Prostate gland (tissue), 2 donors: ENCODE data around the gene NCOA1.

Experiments
- CTCF ChIP-seq, 4 experiments: fragments of 200-600 bp in 2 of 4; fragments of 450-650 bp in 2 of 4; sonication (generic) in 2 of 4; IDR thresholded peaks; 1 replicate in 3 of 4; 2 replicates in 1 of 4; pipeline ENCODE4 v1.5.1; 2016 to 2019; ENCODE audit warnings: antibody characterized with exemption in 4 of 4, mild to moderate bottlenecking in 2 of 4, moderate library complexity in 2 of 4
- POLR2A ChIP-seq: fragments of 450-650 bp; IDR thresholded peaks from one replicate; pipeline ENCODE4 v1.6.1; 2016; ENCODE audit warnings: antibody characterized with exemption, mild to moderate bottlenecking
- POLR2AphosphoS5 ChIP-seq: sonication (generic); formaldehyde crosslinking; IDR thresholded peaks from one replicate; pipeline ENCODE4 v1.6.1; 2017; ENCODE audit warnings: antibody characterized with exemption

GRCh38 chr2:24469148-24469650, 21.9 kb upstream of the NCOA1 start:
- no peak for TF ChIP-seq POLR2A
- no peak for TF ChIP-seq CTCF (IDR thresholded peaks at IDR 0.05)
- TF ChIP-seq POLR2AphosphoS5 = no peak
